ENCODE data around the gene PIAS2.
"Not testable (repeated sequence)": the region's sequence is repeated elsewhere in the genome, so short reads cannot be mapped to it uniquely, and the experiment has no call there.

Gene PIAS2

DNA sequence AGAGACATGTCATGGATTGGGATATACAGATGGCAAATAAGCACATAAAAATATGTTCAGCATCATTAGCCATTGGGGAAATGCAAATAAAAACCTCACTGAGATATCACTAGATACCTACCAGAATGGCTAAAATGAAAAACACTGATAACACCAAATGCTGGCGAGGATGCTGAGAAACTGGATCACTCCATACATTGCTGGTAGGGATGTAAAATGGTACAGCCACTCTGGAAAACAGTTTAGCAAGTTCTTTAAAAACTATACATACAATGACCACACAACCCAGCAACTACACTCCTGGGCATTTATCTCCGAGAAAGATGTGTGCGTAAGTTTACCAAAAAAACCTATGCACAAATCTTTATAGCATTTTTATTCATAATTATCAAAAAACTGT is 13.9 kb downstream of the PIAS2 start:
- DNase-seq = no peak

DNA sequence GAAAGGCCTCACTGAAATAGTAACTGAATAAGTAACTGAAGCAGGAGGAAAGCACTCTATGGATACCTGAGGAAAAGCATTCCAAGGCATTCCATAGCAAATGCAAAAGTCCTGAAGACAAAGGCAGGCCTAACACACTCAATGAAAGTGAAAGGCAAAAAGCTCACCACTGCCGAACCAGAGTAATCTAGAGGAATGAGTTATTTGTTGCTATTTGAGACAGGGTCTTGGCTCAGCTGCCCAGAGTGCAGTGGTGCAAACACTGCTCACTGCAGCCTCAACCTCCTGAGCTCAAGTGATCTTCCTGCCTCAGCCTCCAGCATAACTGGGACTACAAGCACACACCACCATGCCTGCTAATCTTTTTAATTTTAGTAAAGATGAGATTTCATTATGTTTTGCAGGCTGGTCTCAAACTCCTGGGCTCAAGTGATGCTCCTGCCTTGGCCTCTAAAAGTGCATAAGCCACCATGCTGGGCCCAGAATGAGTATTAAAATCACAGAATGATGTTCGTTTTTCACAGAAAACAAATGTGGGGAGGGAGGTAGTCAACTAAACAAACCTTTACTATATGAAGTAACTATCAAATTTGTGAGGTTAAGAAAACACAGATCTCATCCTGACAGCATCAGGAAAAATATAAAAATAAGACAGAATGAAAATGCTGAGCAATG is 17.9 kb downstream of the PIAS2 start:
- no peak for DNase-seq

DNA sequence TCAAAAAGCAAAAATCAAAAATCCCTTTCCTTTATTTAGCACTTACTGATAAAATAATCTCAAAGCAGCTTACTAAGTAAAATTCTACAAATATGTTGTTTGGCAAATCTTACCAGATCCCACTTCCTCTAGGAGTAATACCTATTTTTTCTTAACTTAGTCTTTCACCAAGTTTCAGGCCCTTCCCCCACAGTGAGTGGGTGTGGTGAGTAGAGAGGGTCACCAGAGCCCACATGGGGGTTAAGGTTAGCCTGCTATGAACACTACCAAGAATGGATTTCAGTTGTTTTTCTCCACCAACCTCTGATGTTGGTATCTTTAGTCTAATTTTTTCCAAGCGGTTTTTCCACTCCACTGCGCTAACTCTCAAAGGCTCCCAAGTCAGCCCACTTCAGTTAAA is 23.2 kb downstream of the PIAS2 start:
- DNase-seq = no peak

DNA sequence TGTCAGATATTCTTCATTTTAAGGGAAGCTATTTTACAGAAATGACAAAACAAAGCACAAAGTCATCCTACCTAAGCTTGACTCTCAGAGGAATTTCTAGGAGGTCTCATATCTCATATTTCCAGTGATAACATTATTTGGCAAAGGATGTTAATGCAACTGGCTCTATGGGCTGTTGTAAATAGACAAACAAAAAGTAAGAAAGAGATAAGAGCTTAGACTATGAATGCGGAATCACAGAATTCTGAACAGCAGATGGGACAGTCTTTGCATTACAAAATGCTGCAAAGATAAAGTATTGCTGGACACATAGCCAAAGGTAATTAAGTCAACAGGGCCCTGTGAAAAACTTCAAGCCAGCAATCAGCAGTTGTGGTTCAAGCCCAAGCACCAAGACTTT is 23.9 kb downstream of the PIAS2 start:
- no peak for DNase-seq

DNA sequence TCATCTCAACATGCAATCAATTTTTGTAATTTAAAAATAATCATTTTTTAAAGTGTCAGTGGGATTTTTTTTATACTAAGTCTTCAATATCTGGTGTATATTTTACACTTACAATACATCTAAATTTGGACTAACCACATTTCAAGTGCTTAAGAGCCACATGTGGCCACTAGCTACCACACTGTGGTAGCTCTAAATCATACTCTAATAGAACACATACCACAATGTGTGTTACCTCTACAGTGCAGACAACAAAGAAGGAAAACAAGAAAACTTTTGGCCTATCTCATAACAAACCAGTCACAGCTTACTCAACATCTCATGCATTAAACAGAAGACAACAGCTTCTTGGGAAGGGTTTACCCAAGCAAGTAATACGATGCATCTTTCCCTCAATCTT is 24.5 kb downstream of the PIAS2 start:
- DNase-seq = no peak

DNA sequence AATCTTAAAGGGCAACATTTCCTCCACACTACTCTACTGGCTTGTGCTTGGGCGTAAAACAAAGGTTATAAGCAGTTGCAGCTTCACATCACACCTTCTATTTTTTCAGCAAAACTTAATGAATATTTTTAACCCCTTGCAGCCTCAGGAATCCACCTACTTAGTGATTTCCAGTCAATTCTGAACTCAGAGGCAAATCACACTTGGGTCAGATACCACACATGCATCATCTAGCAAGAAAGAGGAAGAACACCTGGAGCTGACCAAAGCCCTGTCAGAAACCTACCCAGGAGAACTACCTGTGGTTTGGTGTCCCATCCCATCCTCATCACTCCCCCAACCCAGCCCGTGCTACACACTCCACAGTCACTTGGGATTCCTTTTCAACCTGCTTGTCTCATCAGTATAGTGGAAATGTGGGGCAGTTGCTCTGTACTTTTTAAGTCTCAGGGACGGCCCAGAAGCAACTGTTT is 25.5 kb downstream of the PIAS2 start:
- DNase-seq = no peak

DNA sequence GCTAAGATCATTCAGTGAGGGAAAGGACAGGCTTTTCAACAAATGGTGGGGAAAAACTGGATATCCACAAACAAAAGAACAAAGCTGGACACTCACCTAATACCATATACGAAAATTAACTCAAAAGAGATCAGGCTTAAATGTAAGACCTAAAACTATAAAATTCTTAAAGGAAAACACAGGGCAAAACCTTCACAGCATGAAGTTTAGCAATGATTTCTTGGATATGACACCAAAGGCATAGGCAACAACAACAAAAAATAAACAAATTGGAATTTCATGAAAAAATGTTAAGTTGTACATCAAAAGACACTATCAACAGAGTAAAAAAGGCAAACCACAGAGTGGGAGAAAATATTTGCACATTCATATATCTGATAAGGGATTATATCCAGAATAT is 28.3 kb downstream of the PIAS2 start:
- DNase-seq = no peak

DNA sequence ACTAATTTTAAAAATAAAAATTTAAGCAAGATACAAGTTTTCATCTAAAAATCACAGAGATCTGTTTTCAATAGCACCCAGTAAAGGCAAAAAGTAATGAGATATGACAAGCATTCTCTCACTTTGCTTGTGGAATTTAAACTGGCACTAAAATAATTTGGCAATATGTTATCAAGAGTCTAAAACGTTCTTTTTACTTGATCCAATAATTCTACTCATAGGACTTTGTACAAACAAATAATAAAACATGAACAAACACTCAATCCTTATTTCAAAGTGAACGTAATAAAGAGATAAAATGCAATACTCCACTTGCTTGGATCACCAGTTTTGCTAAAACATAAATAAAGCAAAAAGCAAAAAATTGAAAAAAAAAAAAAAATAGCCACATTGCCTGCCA is 30.4 kb downstream of the PIAS2 start:
- DNase-seq = no peak

DNA sequence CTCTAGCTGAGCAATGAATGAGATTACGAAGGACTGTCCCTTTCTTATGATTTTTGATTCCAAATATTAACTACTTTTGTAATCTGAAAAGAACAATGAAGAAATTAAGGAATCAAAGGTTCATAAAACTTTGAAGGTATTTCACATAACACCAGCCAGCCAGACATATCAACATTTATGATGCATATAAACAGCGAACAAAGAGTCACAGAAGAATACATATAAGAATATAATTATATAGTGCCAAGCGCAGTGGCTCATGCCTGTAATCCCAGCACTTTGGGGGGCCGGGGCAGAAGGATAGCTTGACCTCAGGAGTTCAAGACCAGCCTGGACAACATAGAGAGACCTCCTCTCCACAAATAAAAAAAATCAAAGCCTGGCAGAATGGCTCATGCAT is 34.1 kb downstream of the PIAS2 start:
- no peak for DNase-seq

DNA sequence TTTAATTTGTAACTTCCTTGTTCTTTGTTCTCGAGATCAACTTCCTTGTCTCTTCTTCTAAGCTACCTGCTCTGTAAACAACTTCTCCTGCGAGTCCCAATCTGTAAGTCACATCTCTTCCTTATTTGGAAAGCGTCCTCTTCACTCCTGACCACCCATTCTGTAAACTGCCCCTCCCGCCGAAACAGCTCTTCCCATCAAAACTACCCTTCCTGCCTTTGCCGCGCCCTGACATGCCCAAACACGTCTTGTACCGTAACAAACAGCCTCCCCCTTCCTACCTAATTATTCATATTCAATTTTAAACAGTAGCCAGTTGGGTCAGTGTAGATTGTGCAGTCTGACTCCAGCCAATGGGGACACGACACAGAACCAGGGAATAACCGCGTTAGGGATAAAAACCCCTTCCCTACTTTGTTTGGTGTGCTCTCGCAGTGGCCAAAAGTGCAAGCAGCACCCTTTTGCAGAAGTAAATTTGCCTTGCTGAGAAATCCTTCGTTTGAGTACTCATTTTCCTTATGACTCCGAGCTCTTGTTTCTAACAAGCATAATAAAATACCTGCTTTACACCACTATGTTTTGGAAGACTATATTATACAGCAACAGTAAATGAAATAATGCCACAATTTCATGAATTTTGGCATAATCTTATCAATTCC is 39.8 kb downstream of the PIAS2 start:
- DNase-seq = no peak

DNA sequence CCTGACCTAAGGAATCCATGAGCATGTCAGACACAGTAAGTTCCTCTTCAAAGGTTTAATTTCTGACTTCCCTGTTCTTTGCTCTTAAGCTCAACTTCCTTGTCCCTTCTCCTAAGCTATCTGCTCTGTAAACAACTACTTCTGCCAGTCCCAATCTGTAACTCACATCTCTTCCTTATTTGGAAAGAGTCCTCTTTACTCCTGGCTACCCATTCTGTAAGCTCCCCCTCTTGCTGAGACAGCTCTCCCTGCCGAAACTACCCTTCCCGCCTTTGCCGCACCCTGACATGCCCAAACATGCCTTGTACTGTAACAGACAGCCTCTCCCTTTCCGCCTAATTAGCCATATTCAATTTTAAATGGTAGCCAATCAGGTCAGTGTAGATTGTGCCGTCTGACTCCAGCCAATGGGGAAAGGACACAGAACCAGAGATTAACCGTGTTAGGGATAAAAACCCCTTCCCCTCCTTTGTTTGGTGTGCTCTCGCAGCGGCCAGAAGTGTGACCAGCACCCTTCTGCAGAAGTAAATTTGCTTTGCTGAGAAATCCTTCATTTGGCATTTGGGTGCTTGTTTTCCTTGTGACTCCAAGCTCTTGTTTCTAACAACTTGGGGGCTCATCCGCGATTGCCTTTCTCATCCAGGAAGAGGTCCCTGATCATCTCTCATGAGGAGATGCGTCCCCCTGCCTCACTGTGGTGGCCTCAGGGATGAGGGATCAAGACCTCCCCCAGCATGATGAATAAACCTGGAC is 49.0 kb downstream of the PIAS2 start:
- DNase-seq = no peak

DNA sequence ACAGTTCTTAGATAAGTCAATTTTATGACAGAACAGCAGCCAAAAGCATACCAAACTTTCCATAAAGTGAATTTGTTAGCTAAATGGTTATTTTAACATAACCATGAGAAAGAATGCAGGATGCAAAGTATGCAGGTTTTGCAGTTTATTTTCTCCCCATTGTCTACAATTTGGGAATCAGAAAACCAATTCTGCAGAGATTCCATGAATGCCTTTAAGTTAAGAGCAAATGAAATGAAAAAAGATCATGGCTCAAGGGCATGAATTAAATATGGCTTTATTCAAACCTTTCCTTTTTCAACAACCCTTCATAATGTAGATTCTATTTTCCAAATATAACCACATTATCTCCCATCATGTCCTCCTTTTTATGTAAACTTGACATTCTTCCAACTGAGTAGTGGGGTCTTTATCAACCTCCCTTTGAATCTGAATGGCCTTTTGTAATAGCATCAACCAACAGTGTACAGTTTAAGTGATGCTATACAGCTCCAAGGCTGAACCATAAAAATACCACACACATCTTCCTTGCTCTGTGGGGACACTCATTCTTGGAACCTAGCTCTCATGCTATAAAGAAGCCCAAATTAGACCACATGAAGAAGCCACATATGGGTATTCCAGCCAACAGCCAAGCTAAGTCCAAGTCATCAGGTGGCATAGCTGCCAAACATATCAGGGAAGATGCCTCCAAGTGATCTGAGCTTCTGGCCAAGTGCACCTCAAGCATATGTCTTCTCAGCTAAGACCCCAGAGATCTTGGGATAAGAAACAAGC is 49.8 kb downstream of the PIAS2 start:
- no peak for DNase-seq

DNA sequence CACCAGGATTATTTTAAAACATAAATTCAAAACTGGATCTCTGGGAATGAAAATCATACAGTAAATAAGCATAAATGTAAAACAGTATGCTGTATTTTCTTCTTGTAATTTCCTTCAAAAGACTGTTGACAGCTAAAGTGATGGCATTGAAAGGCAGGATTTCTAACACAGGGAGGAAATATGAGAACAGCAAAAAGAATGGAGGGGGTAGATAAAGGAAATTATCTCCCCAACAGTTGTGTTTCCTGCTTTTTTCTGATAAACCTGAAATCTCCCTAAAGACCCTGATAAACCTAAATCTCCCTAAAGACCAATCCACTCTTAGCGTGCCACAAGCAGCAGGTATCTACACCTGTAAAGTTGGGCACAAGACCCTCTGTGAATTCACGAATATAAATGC is 50.8 kb downstream of the PIAS2 start:
- DNase-seq = no peak

DNA sequence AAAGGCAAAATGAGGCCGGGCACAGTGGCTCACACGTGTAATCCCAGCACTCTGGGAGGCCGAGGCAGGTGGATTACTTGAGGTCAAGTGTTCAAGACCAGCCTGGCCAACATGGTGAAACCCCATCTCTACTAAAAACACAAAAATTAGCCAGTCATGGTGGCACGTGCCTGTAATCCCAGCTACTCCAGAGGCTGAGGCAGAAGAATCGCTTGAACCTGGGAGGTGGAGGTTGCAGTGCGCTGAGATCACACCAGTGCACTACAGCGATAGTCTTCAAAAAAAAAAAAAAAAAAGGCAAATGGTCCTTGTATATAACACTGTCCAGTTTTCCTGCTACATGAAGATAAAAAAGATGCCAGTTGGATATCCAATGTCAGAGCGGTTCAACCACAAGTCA is 52.1 kb downstream of the PIAS2 start:
- not testable (repeated sequence) for DNase-seq

DNA sequence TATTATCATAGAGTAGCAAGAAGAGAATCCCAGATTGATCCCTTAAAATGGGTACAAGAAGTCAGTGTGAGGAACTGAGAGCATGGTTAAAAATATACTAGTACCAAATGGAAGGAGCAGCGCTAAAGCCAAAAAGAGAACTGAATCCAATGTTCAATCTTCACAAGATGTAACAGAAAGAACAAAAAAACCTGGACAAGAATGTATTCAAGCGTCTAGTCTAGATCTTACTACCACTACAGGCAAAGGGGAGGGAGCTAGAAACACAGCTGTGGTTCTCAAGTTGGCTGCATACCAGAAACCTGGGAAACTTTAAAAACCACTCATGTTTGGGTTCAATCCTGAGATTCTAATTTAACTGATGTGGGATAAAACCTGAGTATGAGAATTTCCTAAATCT is 57.5 kb downstream of the PIAS2 start:
- DNase-seq = no peak

DNA sequence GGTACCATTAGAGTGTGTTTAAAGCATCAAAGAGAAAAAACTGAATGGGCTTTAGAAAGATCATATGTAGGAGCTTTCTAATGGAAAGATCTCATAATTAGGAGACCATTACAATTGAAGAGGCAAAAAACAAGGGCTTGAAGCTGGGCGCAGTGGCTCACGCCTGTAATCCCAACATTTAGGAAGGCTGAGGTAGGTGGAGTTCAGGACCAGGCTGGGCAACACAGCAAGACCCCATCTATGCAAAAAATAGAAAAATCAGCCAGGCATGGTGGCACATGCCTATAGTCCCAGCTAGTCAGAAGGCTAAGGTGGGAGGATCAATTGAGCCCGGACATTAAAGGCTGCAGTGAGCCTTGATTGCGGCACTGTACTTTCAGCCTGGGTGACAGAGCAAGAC is 59.0 kb downstream of the PIAS2 start:
- no peak for DNase-seq

DNA sequence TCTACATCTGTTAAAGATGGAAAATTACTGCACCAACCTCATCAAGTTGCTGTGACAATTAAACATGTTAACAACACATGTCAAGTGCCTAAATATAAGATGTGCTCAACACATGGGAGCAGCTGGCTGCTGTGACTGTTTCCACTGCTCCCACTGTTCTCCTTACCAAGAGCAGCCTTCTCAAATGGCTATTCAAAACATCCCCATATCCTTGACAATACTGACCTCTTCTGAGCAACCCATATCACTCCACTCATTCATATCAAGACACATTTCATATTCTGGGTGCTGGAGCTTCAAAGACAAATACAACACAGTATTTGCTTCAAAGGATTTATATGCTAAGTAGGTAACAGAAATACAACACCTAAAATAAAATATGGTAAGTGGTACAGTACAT is 60.3 kb downstream of the PIAS2 start:
- no peak for DNase-seq

DNA sequence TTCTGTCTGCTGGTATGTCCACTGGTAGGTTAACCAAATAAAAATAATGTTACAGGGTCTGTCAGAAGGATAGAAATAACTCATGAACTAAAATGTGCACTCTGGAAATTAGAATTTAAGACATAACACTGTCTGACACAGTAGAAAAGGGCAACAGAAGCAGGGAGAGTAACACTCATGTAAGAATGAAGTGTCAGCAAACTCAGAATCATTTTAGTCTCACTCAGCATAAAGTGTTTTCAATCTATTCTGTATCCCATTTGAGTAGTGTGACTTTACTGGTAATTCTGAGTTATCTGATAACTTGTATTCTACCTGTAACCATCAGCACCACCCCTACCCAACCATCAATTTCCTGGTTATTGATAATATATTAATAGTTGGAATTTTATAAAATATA is 68.3 kb downstream of the PIAS2 start:
- DNase-seq = no peak

DNA sequence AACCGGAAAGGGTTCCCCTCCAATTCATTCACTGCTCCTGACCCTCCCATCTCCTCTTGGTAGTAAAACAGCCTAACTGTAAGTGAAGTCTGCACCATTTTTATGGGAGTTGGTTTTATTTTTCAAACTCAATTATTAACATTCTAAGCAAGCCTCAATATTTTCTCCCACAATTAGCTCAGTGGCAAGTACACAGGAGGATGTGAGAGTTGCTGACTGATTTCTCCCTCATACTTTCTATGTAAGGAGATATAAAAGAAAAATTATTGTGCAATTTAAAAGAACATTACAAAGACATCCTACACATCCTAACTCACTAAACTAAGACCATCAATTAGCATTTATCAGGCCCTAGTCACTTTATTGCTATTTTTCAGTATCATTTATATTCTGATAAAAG is 73.9 kb downstream of the PIAS2 start:
- DNase-seq = no peak

DNA sequence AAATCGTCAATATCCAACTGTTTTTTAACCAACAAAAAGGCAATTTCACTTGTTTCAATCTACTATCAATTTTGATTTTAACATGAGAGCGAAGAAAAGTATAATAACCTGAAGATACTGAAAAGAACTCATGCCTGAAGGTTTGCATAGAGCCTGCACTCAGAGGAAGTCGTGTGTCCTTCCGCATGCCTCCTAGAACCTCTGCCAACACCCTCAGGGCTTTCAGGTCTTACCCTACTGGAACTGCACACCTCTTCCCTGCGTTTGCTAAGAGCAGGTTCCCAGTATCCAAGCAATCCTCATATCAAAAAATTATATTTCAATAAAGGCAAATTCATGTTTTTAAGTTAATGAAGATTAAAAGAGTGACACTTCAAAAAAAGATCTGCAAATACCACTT is 74.7 kb downstream of the PIAS2 start:
- DNase-seq = no peak

DNA sequence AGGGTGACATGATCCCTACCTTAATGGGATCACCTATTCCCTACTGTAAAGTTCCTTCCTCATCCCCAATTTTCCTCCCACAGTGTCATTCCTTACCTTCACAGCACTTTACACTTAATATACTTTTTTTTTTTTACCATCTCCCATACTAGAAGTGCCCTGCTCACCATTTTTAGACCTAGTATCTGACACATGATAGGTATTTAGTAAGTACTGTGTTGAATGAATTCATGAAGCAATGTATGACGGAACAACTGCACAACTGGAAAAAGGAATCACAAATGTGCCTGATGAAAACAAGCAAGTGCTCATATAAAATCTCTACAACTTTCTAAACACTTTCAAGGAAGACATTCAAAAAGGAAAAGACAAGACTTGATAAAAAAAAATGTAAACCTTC is 83.4 kb downstream of the PIAS2 start:
- DNase-seq = no peak

DNA sequence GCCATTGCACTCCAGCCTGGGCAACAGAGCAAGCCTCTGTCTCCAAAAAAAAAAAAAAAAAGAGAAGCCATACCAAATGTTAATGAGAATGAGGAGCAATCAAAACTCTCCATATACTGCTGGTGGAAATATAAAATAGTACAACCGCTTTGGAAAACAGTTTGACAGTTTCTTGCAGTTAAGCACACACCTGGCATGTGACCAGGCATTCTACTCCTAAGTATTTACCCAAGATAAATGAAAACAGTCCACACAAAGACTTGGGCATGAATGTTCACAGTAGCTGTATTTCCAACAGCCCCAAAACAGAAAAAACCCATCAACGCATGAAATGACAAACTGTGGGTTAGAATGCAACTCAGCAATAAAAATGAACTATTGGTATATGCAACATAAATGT is 84.5 kb downstream of the PIAS2 start:
- no peak for DNase-seq

DNA sequence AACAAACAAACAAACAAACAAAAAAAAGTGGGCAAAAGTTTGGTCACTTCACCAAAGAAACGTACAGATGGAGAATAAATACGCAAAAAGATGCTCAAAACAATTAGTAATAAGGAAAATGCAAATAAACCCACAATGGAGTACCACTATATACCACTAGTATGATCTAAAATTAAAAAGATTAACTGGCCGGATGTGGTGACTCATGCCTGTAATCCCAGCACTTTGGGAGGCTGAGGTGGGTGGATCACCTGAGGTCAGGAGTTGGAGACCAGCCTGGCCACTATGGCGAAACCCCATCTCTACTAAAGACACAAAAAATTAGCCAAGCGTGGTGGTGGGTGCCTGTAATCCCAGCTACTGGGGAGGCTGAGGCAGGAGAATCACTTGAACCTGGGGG is 84.9 kb downstream of the PIAS2 start:
- not testable (repeated sequence) for DNase-seq

DNA sequence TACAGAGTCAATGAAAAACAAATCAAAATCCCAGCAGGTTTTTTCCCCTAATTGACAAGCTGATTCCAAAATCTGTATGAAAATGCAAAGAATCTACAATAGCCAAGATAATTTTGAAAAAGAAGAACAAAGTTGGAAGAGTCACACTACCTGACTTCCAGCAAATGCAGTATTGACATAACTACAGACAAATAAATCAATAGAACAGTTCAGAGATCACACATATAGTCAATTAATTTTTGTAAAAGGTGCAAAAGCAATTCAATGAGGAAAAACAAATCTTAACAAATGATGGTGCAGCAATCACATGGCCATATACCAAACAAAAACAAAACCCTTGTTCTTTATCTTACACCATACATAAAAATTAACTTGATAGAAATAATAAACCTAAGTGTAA is 85.9 kb downstream of the PIAS2 start:
- no peak for DNase-seq
